HepG2 (cell line): ENCODE data around the gene HPDL. TPM values are rescaled to one million over a fixed set of nuclear protein-coding genes. Genes with fewer than 3 reads are reported as not detected.

Source experiments
- ATAC-seq: fragments of 200-7000 bp; cut with Tn5 transposase; 3 replicates; pipeline ENCODE4 v1.9.1; 2020; ENCODE audit warnings: mild to moderate bottlenecking, moderate library complexity
- BruUV-seq: library from RNA; stranded (reverse); fragments of 400-500 nt; replicated peaks from 2 replicates; lab custom pipeline; 2021; lab: Mats Ljungman, UMichigan
- CTCF ChIA-PET: fragments of 300-600 bp; formaldehyde crosslinking; extraction: SDS; loops from one replicate; lab custom pipeline; 2021; ENCODE audit warnings: low total read pairs, inconsistent platforms, low intra/inter-chr PET ratio; lab: Yijun Ruan, JAX
- POLR2A ChIA-PET: fragments of 350-600 bp; sonication (Branson Sonifier 250); formaldehyde crosslinking; loops from one replicate; lab custom pipeline; 2020; ENCODE audit warnings: antibody characterized with exemption, inconsistent platforms; lab: Yijun Ruan, JAX
- DNase-seq: peaks from one replicate; pipeline ENCODE4 v3.0.0-alpha.2; 2015; ENCODE audit warnings: low spot score
- FAIRE-seq: peaks from 3 replicates; lab custom pipeline; 2011; peaks lifted over from hg19 to GRCh38; lab: Jason Lieb, UNC
- H2AFZ ChIP-seq: one replicate; pipeline ENCODE4 v1.6.1; 2011; ENCODE audit warnings: low read length, inconsistent platforms
- H3K27ac ChIP-seq: fragments of 300-600 bp; 3 replicates; pipeline ENCODE4 v1.8.0; 2011; ENCODE audit warnings: mixed run types, mild to moderate bottlenecking, mixed read lengths, low read length, inconsistent platforms; ENCODE audit not compliant: insufficient read depth; ENCODE audit errors: extremely low read length
- H3K27me3 ChIP-seq, 2 experiments: fragments of 200-600 bp in 1 of 2; 2 replicates in 1 of 2; 3 replicates in 1 of 2; pipeline versions ENCODE4 v1.6.0 to v1.8.0; 2011; ENCODE audit warnings: low read length in 2 of 2, mild to moderate bottlenecking in 2 of 2, moderate library complexity in 2 of 2, inconsistent platforms in 1 of 2; ENCODE audit not compliant: insufficient read depth in 2 of 2, control insufficient read depth in 1 of 2
- H3K36me3 ChIP-seq, 2 experiments: fragments of 200-600 bp in 1 of 2; replicated peaks in 1 of 2; 2 replicates in 1 of 2; 3 replicates in 1 of 2; pipeline versions ENCODE4 v1.5.1 to v1.8.0; 2011; ENCODE audit warnings: low read length in 2 of 2, inconsistent platforms in 1 of 2; ENCODE audit not compliant: insufficient read depth in 2 of 2, control insufficient read depth in 1 of 2
- H3K4me1 ChIP-seq: 2 replicates; pipeline ENCODE4 v1.5.1; 2012; ENCODE audit warnings: low read length, inconsistent platforms; ENCODE audit not compliant: insufficient read depth
- H3K4me2 ChIP-seq: 2 replicates; pipeline ENCODE4 v1.6.0; 2011; ENCODE audit warnings: low read depth, low read length, inconsistent platforms
- H3K4me3 ChIP-seq, 3 experiments: fragments of 200-600 bp in 1 of 3; sonication (generic), shearing (Covaris generic) in 1 of 3; replicated peaks in 1 of 3; 2 replicates each; pipeline ENCODE4 v1.5.1; 2011 to 2016; ENCODE audit warnings: low read length in 3 of 3, inconsistent platforms in 2 of 3, low read depth in 2 of 3, mild to moderate bottlenecking in 2 of 3, control low read depth in 1 of 3, mixed read lengths in 1 of 3; ENCODE audit not compliant: insufficient read depth in 1 of 3
- H3K79me2 ChIP-seq: one replicate; pipeline ENCODE4 v1.6.1; 2011; ENCODE audit warnings: low read length, inconsistent platforms; ENCODE audit not compliant: insufficient read depth
- H3K9ac ChIP-seq: 2 replicates; pipeline ENCODE4 v1.6.0; 2011; ENCODE audit warnings: mild to moderate bottlenecking, low read depth, low read length, inconsistent platforms; ENCODE audit not compliant: insufficient read depth
- H3K9me3 ChIP-seq: 2 replicates; pipeline ENCODE4 v1.5.1; 2012; ENCODE audit warnings: mild to moderate bottlenecking, low read length
- H4K20me1 ChIP-seq: 2 replicates; pipeline ENCODE4 v1.6.0; 2011; ENCODE audit warnings: inconsistent platforms, mild to moderate bottlenecking, low read length, moderate library complexity; ENCODE audit not compliant: insufficient read depth
- HOXA7 ChIP-seq: sonication (generic); formaldehyde crosslinking; IDR thresholded peaks from 2 replicates; pipeline ENCODE4 v1.8.1; 2022; ENCODE audit warnings: mild to moderate bottlenecking, missing genetic modification reagents, moderate library complexity
- MZF1 ChIP-seq: sonication (generic); formaldehyde crosslinking; IDR thresholded peaks from 2 replicates; pipeline ENCODE4 v1.8.1; 2023; ENCODE audit warnings: mild to moderate bottlenecking, missing genetic modification reagents, borderline replicate concordance
- TIGD3 ChIP-seq: sonication (generic); formaldehyde crosslinking; IDR thresholded peaks from 2 replicates; pipeline ENCODE4 v1.5.1; 2020; ENCODE audit warnings: mild to moderate bottlenecking, missing genetic modification reagents, borderline replicate concordance
- ZKSCAN8 ChIP-seq: IDR thresholded peaks from 2 replicates; pipeline ENCODE4 v1.6.1; 2016; ENCODE audit warnings: borderline replicate concordance, missing genetic modification reagents, missing compliant biosample characterization
- ZNF12 ChIP-seq: sonication (generic); formaldehyde crosslinking; IDR thresholded peaks from 2 replicates; pipeline ENCODE4 v1.5.0; 2020; ENCODE audit warnings: missing genetic modification reagents
- ZNF354B ChIP-seq: sonication (generic); formaldehyde crosslinking; IDR thresholded peaks from 2 replicates; pipeline ENCODE4 v1.8.0; 2022; ENCODE audit warnings: mild to moderate bottlenecking, missing genetic modification reagents
- ZNF558 ChIP-seq: sonication (generic); formaldehyde crosslinking; IDR thresholded peaks from 2 replicates; pipeline ENCODE4 v1.9.0; 2022; ENCODE audit warnings: mild to moderate bottlenecking, missing genetic modification reagents, borderline replicate concordance
- ZNF598 ChIP-seq: sonication (generic); formaldehyde crosslinking; IDR thresholded peaks from 2 replicates; pipeline ENCODE4 v1.5.1; 2020; ENCODE audit warnings: mild to moderate bottlenecking, missing genetic modification reagents, borderline replicate concordance
- ZNF768 ChIP-seq: sonication (generic); formaldehyde crosslinking; IDR thresholded peaks from 2 replicates; pipeline ENCODE4 v1.4.0; 2020; ENCODE audit warnings: missing genetic modification reagents
- ZNF800 ChIP-seq: sonication (generic); formaldehyde crosslinking; IDR thresholded peaks from 2 replicates; pipeline ENCODE4 v1.4.0; 2020; ENCODE audit warnings: missing genetic modification reagents
- WGBS: methylation state at CpG from one replicate; pipeline ENCODE4 v1.1.6; 2017; ENCODE audit warnings: low lambda C conversion rate; 5-methylcytosine and 5-hydroxymethylcytosine counted together
- in situ Hi-C: cut with HindIII; loops from 2 replicates; pipeline ENCODE4 v1.10.0; 2017; ENCODE audit warnings: low pct_unique_long_range_greater_than_20kb; ENCODE audit not compliant: extremely low pct_ligation_motif_present
- intact Hi-C: fragments of 100-400 bp; cut with micrococcal nuclease; formaldehyde crosslinking; loops from one replicate; pipeline ENCODE4 v1.10.0; 2022; ENCODE audit not compliant: unreplicated experiment
- polyA plus RNA-seq, 8 experiments: library from polyadenylated mRNA; depleted of rRNA in 3 of 8; stranded (reverse) in 7 of 8; unstranded in 1 of 8; fragments of >200 nt; fragmentation: Illumina TruSeq in 4 of 8; extraction: Trizol in 4 of 8; gene quantifications; 2 replicates each; pipeline versions ENCODE4 v1.2.1 to v1.2.3, GENCODE V29; 2011 to 2016; ENCODE audit warnings: low read depth in 4 of 8, missing spikeins in 1 of 8, mixed read lengths in 1 of 8; ENCODE audit not compliant: insufficient read depth in 1 of 8
- total RNA-seq, 5 experiments: library from RNA; depleted of rRNA; stranded (reverse); fragments of >200 nt; fragmentation: Illumina TruSeq; extraction: Trizol; gene quantifications; 2 replicates each; pipeline ENCODE4 v1.2.3, GENCODE V29; 2016; ENCODE audit warnings: low read depth in 1 of 5

HPDL gene
- total and polyA plus RNA-seq, 2 of the 13 experiments (the other 11 are each of a cell fraction or from before 2014, with no cell fraction given): not detected

- ChIA-PET POLR2A (interaction anchor here (1.4 kb wide), 1 partner anchor 270 kb away, joined by 4 read pairs; the partner anchor contains the start of gene UROD), CTCF (no interaction called here)
- DNase-seq (no peak), ATAC-seq (no peak), FAIRE-seq (peak; percentile 15)
- Histone ChIP-seq H3K27me3 (no peaks in the 10 kb centered on the region), H3K79me2 (no peaks in the 10 kb centered on the region), H4K20me1 (no peaks in the 10 kb centered on the region), H3K27ac (no peak overlapping the region), H3K4me3 (no peak overlapping the region), H3K4me1 (peaks cover 10% of the 10 kb centered on the region), H3K4me2 (no peak overlapping the region), H3K9me3 (no peaks in the 10 kb centered on the region), H2AFZ (no peak overlapping the region), H3K36me3 (no peaks in the 10 kb centered on the region), H3K9ac (no peak overlapping the region)
- no TSS peak for BruUV-seq
- in situ Hi-C loops: no loop called here
- 66% methylated on average over 3 of the region's 3 CpGs for WGBS
- intact Hi-C loops: no loop called here
- TF ChIP-seq TIGD3 (no peak), ZNF598 (CRISPR knock-in tag) (no peak), ZNF12 (CRISPR knock-in tag) (no peak), ZKSCAN8 (CRISPR knock-in tag) (no peak), ZNF768 (CRISPR knock-in tag) (no peak), ZNF354B (CRISPR knock-in tag) (no peak), HOXA7 (CRISPR knock-in tag) (no peak), ZNF800 (CRISPR knock-in tag) (no peak), ZNF558 (no peak), MZF1 (CRISPR knock-in tag) (no peak)
Observed at GRCh38 chr1:45282351-45282750, 44.3 kb upstream of the HPDL start.
